Keratinocyte (primary cell): Measurements from ENCODE around the gene RHBDL2.

ENCODE experiments used
- EZH2 ChIP-seq: IDR thresholded peaks from one replicate; pipeline ENCODE4 v1.6.1; 2012; ENCODE audit warnings: inconsistent platforms, mild to moderate bottlenecking, low read length, moderate library complexity
- TF ChIP-seq, protein P1 (sequence below), 3 experiments: IDR thresholded peaks in 1 of 3; conservative IDR thresholded peaks in 1 of 3; optimal IDR thresholded peaks in 1 of 3; 2 replicates in 2 of 3; 3 replicates in 1 of 3; pipeline versions ENCODE3 to v1.5.1; 2011; ENCODE audit warnings: low read length in 3 of 3, mild to moderate bottlenecking in 3 of 3, moderate library complexity in 2 of 3, control low read depth in 1 of 3, inconsistent platforms in 1 of 3; ENCODE audit not compliant: insufficient read depth in 2 of 3; ENCODE audit errors: extremely low read depth in 1 of 3

DNA sequence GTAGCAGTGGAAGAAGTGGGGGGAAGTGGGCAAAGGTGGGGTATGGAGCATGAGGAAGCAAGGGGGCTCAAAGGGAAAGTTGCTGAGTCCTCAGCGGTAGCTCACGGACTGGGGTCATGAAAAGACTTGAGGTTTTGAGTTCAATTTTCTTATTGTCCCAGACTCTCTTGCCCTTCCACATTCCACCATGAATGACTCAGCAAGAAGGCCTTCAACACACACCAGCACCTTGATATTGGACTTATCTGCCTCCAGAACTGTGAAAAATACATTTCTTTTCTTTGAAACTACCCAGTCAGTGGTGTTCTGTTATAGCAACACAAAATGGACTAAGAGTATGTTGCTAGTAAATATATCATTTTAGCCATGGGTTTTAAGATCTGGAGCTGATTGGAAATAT lies 17.3 kb upstream of the RHBDL2 start:
- TF ChIP-seq, protein P1, sequence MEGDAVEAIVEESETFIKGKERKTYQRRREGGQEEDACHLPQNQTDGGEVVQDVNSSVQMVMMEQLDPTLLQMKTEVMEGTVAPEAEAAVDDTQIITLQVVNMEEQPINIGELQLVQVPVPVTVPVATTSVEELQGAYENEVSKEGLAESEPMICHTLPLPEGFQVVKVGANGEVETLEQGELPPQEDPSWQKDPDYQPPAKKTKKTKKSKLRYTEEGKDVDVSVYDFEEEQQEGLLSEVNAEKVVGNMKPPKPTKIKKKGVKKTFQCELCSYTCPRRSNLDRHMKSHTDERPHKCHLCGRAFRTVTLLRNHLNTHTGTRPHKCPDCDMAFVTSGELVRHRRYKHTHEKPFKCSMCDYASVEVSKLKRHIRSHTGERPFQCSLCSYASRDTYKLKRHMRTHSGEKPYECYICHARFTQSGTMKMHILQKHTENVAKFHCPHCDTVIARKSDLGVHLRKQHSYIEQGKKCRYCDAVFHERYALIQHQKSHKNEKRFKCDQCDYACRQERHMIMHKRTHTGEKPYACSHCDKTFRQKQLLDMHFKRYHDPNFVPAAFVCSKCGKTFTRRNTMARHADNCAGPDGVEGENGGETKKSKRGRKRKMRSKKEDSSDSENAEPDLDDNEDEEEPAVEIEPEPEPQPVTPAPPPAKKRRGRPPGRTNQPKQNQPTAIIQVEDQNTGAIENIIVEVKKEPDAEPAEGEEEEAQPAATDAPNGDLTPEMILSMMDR (optimal IDR thresholded peaks at IDR 0.05 in 1 of 3, IDR thresholded peaks at IDR 0.05 in 1 of 3, conservative IDR thresholded peaks at IDR 0.05 in 1 of 3; ENCODE audit: extremely low read depth in 1 of 3, insufficient read depth in 2 of 3, low read length in 3 of 3): no peak
- TF ChIP-seq EZH2: no peak
